RWPE1 (cell line): Measurements from ENCODE around the gene CALHM3.
A peak's percentile ranks its signal among the peaks of the same experiment; 100 is the strongest.

ENCODE experiments used
- CTCF ChIA-PET: fragments of 350-600 bp; sonication (Branson Sonifier 250); formaldehyde crosslinking; extraction: SDS; loops from one replicate; lab custom pipeline; 2021; lab: Yijun Ruan, JAX
- POLR2A ChIA-PET: fragments of 400-600 bp; formaldehyde crosslinking; extraction: SDS; loops from one replicate; lab custom pipeline; 2020; ENCODE audit warnings: antibody characterized with exemption; ENCODE audit not compliant: low non-redundant PET; lab: Yijun Ruan, JAX
- DNase-seq: peaks from one replicate; pipeline ENCODE4 v3.0.0; 2012; ENCODE audit warnings: low spot score
- H3K27ac ChIP-seq: fragments of 450-650 bp; 2 replicates; pipeline ENCODE4 v1.5.1; 2017
- CTCF ChIP-seq: fragments of 450-650 bp; conservative IDR thresholded peaks from 2 replicates; pipeline ENCODE4 v1.5.1; 2017; ENCODE audit warnings: low read depth, mild to moderate bottlenecking

Gene CALHM3

GRCh38 chr10:103495321-103495720, 16.3 kb upstream of the CALHM3 start:
- no peak overlapping the region for H3K27ac ChIP-seq
- no peak for DNase-seq
- ChIA-PET POLR2A (no interaction called here), CTCF (interaction anchor here (1.2 kb wide), 1 partner anchor 12 kb away, joined by 3 read pairs; no protein-coding TSS in a partner anchor)
- no peak for TF ChIP-seq CTCF

GRCh38 chr10:103493916-103494877, 15.2 kb upstream of the CALHM3 start:
- H3K27ac ChIP-seq = no peak overlapping the region
- POLR2A ChIA-PET = no interaction called here
- CTCF ChIA-PET = interaction anchor here (0.6 to 1.7 kb wide), 5 partner anchors 13 to 342 kb away, joined by 3 to 8 read pairs (median 3); no protein-coding TSS in a partner anchor
- no peak for TF ChIP-seq CTCF
- DNase-seq = peak; percentile 29

GRCh38 chr10:103493362-103493915, 14.4 kb upstream of the CALHM3 start, which contains the start of gene NEURL1:
NEURL1 (plus strand) TSS chr10:103493705; CDS start chr10:103494388, 683 bp downstream.
- POLR2A ChIA-PET = interaction anchor here (0.6 to 0.7 kb wide), 2 partner anchors 91 to 643 kb away, joined by 3 read pairs; no protein-coding TSS in a partner anchor
- no peak for DNase-seq
- CTCF ChIA-PET = interaction anchor here (0.7 to 1.7 kb wide), 4 partner anchors 12 to 193 kb away, joined by 3 to 8 read pairs (median 5); no protein-coding TSS in a partner anchor
- TF ChIP-seq CTCF = no peak
- no peak within 1 kb of the TSS for H3K27ac ChIP-seq

GRCh38 chr10:103492655-103493261, 13.7 kb upstream of the CALHM3 start:
- TF ChIP-seq CTCF = no peak
- CTCF ChIA-PET = interaction anchor here (0.7 to 1.7 kb wide), 3 partner anchors 13 to 194 kb away, joined by 3 to 8 read pairs (median 6); no protein-coding TSS in a partner anchor
- POLR2A ChIA-PET = interaction anchor here (0.6 to 0.7 kb wide), 2 partner anchors 92 to 643 kb away, joined by 3 read pairs; no protein-coding TSS in a partner anchor
- DNase-seq = no peak
- H3K27ac ChIP-seq = no peak overlapping the region

GRCh38 chr10:103491729-103492364, 12.8 kb upstream of the CALHM3 start:
- H3K27ac ChIP-seq = peak overlapping the region; percentile 43
- CTCF ChIA-PET = interaction anchor here (1.1 to 1.5 kb wide), 2 partner anchors 75 kb away, joined by 4 to 6 read pairs; no protein-coding TSS in a partner anchor
- DNase-seq = peak; percentile 88
- POLR2A ChIA-PET = interaction anchor here (0.7 kb wide), 1 partner anchor 363 kb away, joined by 3 read pairs; no protein-coding TSS in a partner anchor
- TF ChIP-seq CTCF = no peak
